Breast epithelium (tissue), 3 donors: ENCODE data around the gene CYP2E1.

Experiments used
- CTCF ChIP-seq, 3 donors: fragments of 450-650 bp; IDR thresholded peaks; one replicate each; pipeline ENCODE4 v1.5.1; 2016 to 2017; ENCODE audit warnings: antibody characterized with exemption in 3 of 3, mild to moderate bottlenecking in 3 of 3, moderate library complexity in 3 of 3
- POLR2A ChIP-seq: fragments of 450-650 bp; IDR thresholded peaks from one replicate; pipeline ENCODE4 v1.6.1; 2016; ENCODE audit warnings: antibody characterized with exemption, mild to moderate bottlenecking, moderate library complexity
- POLR2AphosphoS5 ChIP-seq, 3 donors: sonication (generic); formaldehyde crosslinking; IDR thresholded peaks; one replicate each; pipeline ENCODE4 v1.6.1; 2017; ENCODE audit warnings: antibody characterized with exemption in 3 of 3

- TF ChIP-seq POLR2AphosphoS5 (IDR thresholded peaks at IDR 0.05): no peak
- peak in 1 of 3 donors; percentile 36 for TF ChIP-seq CTCF (IDR thresholded peaks at IDR 0.05)
- no peak for TF ChIP-seq POLR2A
Measured at GRCh38 chr10:133565441-133566294, 38.5 kb downstream of the CYP2E1 start, which contains the start of gene SYCE1.
